Esophagus muscularis mucosa (tissue), 4 donors: ENCODE data around the gene C10orf88.

ENCODE experiments used
- CTCF ChIP-seq, 3 experiments: fragments of 200-600 bp in 2 of 3; fragments of 450-650 bp in 1 of 3; sonication (generic) in 2 of 3; IDR thresholded peaks; one replicate each; pipeline ENCODE4 v1.5.1; 2017 to 2019; ENCODE audit warnings: antibody characterized with exemption in 3 of 3, mild to moderate bottlenecking in 2 of 3, moderate library complexity in 1 of 3
- EP300 ChIP-seq: sonication (generic); formaldehyde crosslinking; IDR thresholded peaks from one replicate; pipeline ENCODE4 v1.6.1; 2017; ENCODE audit warnings: antibody characterized with exemption
- POLR2A ChIP-seq: fragments of 450-650 bp; IDR thresholded peaks from one replicate; pipeline ENCODE4 v1.6.1; 2017; ENCODE audit warnings: antibody characterized with exemption, moderate library complexity, mild to moderate bottlenecking, low read depth
- POLR2AphosphoS5 ChIP-seq, 2 donors: sonication (generic); formaldehyde crosslinking; IDR thresholded peaks; one replicate each; pipeline ENCODE4 v1.6.1; 2017; ENCODE audit warnings: antibody characterized with exemption in 2 of 2

GRCh38 chr10:122955892-122956291 is 1.9 kb upstream of the C10orf88 start:
- TF ChIP-seq CTCF (IDR thresholded peaks at IDR 0.05) (no peak), POLR2A (no peak), EP300 (no peak), POLR2AphosphoS5 (IDR thresholded peaks at IDR 0.05) (no peak)
